Measurements from ENCODE around the gene TSSK6.

DNA sequence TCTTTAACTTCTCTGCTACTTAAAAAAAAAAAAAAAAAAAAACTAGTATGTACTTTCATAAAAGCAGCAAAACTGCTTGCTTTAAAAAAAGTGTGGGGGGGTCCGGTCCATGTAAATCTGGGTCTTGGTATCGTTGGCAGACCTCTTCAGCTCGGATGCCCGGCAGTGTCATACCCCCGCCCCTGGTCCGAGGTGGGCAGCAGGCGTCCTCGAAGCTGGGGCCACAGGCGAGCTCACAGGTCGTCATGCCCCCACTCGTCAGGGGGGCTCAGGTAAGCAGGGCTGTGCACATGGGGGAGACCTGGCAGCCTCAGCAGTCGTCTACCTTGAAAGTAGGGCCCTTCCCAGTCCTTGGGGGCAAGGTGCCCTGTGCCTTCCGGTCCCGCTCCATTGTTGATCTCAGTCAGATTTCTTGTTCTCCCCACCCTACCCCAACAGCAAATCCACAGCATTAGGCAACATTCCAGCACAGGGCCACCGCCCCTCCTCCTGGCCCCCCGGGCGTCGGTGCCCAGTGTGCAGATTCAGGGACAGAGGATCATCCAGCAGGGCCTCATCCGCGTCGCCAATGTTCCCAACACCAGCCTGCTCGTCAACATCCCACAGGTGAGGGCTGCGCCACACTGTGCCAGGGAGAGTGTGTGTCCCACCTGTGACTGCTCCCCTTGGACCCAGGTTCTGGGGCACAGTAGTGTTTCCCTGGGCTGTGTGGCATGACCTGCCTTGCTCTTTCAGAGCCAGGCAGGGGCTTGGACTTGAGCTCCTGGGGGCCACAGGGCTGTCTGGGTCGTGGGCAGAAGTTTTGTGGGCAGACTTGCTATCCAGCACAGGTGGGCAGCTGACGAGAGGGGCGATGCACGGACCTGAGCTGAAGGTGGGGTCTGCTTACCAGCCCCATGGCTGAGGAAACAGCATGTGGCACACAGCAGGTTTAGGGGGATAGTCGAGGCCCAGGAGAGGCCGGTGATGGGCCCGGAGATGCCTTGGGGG is 19.4 kb downstream of the TSSK6 start:
- TF ChIP-seq POLR2A (IDR thresholded peaks at IDR 0.05): no peak
- no peak for TF ChIP-seq CTCF (IDR thresholded peaks at IDR 0.05)
